Measurements from ENCODE around the gene TSPEAR. TPM values are rescaled to one million over a fixed set of nuclear protein-coding genes. Genes with fewer than 3 reads are reported as not detected.
"Not testable (repeated sequence)": the region's sequence is repeated elsewhere in the genome, so short reads cannot be mapped to it uniquely, and the experiment has no call there.

Gene TSPEAR
- total RNA-seq, 1 experiment from 2014 or later, result not detected

DNA sequence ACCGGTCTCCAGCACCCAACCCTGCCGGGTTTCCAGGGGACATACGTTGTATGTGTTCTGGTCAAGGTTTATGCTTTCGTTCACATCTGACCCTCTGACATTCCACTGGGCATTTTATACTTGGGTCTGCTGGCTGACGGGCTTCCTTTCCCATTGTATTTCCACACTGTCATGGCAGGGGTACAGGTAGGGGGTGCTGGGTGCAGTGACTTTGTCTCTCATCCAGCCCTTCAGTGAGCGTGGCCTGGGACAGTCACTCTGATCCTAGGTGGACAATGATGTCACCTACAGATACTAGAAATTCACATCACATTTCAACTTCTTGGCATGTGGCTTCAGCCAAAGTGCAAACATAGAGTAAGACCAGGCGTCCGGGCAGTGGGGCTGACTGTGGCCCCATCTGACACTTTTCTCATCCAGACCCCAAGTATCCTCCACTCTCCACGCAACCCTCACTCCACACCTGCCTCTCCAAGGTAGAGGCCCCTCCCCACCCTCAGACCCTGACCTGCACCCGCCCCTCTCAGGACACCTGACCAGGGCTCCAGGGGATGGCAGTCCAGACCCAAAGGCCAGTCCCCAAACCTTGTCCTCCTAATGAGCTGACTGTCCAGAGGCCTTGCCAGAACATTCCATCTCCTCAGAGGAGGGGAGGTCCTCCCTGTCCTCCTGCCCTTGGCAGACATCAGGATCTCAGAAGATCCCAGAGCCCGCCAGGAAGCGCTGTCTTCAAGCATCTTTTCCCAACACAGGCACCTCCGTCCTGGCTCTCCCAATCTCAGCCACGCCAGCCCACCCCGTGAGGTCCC, 75.0 kb downstream of the TSPEAR start:
- DNase-seq (ENCODE audit: low spot score), result no peak

DNA sequence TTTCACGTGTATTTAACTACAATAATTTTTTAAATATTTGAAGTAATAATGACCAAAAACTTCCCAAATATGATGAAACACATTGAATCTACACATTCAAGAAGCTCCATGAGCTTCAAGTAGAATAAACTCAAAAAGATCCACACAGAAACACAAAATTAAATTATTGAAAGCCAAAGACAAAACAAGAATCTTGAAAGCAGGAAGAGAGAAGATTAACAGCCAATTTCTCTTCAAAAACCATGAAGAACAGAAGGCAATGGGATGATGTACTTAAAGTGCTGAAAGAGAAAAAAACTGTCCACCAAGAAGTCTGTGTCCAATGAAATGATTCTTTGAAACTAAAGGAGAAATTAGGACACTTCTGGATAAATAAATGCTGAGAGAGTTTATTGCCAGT, 79.3 kb downstream of the TSPEAR start:
- no peak for DNase-seq (ENCODE audit: low spot score)

DNA sequence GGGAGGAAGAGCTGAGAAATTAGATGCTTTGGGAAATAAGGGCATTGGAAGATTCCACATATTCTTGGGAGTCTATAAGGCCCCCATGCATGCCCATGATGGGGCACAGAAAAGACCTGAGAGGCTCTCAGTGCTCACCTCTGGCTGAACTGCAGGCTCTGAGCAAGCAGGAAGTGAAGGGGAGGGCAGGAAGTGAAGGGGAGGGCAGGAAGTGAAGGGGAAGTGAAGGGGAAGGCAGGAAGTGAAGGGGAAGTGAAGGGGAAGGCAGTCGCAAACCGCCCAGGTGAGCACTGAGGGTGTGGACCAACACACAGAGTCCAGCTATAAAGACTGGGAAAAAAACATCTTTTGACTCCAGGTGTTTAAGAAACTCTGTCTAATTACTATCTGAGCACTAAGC, 80.9 kb downstream of the TSPEAR start:
- DNase-seq (ENCODE audit: low spot score), result no peak

DNA sequence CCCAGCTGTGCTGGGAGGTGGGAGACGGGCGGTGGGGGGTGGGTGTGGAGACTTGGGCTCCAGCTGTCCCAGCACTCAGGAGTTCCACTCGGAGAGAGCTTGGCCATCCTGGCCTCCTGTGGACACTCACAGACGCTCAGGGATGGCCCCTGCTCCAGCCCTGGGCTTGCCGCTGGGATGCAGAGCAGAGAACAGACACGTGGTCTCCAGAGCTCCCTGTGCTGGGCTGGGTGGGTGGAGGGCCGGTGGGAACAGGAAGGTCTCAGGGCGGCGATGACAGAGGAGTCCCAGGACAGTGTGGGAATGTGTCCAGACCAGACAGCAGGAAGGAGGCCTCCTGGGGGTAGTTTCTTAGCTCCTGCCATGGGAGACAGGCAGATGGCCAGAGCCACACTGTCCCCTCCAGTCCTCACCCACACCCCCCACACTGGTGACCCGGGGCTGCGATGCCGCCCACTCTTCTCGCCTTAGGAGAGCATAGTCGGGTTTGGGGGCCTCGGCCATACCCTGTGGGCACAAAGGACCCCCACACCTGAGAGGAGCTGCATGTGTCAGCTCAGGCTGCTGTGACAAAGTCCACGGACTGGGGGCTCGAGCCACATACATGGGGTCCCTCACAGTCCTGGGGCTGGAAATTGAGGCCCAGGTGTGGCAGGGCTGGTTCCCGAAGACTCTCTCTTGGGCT, 82.5 kb downstream of the TSPEAR start:
- DNase-seq (ENCODE audit: low spot score), result no peak

DNA sequence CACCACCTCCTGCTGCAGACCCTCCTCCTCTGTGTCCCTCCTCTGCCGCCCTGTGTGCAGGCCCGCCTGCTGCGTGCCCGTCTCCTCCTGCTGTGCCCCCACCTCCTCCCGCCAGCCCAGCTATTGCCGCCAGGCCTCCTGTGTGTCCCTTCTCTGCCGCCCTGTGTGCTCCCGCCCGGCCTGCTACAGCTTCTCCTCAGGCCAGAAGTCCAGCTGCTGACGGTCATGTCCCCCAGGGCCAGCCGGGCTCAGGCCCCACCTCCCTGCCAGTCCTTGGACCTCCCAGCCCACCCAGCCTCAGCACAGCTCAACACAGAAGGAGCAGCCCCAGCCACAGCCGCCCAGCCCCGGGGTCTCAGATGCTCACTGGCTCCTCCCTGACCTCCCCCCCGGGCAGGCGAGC, 83.5 kb downstream of the TSPEAR start:
- not testable (repeated sequence) for DNase-seq (ENCODE audit: low spot score)

DNA sequence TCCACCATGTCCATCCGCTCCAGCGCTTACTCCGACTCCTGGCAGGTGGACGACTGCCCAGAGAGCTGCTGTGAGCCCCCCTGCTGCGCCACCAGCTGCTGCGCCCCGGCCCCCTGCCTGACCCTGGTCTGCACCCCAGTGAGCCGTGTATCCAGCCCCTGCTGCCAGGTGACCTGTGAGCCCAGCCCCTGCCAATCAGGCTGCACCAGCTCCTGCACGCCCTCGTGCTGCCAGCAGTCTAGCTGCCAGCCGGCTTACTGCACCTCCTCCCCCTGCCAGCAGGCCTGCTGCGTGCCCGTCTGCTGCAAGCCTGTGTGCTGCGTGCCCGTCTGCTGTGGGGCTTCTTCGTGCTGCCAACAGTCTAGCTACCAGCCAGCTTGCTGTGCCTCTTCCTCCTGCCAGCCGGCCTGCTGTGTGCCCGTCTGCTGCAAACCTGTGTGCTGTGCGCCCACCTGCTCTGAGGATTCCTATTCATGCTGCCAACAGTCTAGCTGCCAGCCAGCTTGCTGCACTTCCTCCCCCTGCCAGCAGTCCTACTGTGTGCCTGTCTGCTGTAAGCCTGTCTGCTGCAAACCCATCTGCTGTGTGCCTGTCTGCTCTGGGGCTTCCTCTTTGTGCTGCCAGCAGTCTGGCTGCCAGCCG, 84.1 kb downstream of the TSPEAR start:
- DNase-seq (ENCODE audit: low spot score), result not testable (repeated sequence)

DNA sequence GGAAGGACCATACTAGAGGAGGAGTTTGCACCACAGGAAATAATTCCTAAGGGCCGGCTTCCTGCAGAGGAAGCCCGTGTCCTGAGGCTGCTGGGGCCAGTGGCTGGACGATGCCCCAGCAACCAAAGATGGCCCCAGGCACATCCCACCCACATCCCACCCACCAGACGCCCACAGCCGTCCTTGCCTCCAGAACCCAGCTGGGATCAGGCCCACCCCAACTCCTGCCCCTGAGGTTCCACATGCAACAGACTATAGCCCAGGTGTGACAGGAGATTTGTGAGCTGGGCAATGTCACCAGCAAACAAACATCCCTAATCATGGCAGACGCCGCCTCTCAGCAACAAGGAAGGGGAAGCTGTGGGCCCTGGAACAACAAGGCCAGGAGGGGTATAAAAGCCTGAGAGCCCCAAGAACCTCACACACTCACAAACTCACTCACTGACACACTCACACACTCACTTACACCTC, 84.7 kb downstream of the TSPEAR start, which contains the start of gene KRTAP10-9:
TSS of gene KRTAP10-9 (plus strand) at position 421 of the 471 bp plus-strand sequence. CDS start 79 bp downstream, outside the sequence.
- DNase-seq (ENCODE audit: low spot score), result no peak

DNA sequence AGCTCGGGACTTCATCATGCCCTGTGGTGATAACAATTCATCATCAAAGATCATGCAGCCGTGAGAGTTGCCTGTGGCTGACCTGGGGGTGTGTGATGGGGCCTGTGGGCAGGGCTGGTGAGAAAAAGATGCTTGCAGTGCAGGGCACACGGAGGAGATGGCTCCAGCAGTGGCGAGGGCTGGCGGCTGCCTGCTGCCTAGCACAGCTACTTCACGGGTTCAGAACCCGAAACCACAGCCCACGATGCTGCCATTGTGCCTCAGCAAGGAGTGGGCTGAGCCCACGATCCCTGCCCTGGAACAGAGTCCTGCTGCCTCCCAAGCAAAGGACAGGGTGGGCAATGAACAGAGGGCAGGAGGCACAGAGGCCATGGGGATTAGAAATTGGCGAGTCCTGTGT, 85.1 kb downstream of the TSPEAR start:
- no peak for DNase-seq (ENCODE audit: low spot score)

DNA sequence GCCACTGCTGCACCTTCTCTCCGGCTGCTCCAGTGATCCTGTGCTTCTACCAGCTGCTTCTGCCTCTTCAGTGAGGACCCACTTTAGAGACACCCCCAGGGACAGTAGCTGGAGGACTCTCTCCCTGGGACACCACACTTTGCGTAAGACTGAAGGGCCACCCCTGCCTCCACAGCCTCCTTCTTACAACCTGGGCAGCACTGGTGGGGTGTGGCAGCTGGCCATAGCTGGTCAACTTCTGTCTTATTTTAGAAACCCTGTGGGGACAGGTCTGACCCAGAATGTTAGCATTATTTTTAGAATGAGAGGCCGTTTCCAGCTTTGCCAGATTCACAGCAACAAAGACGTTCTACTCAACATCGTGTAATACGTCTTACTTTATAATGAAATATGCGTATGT, 85.6 kb downstream of the TSPEAR start:
- no peak for DNase-seq (ENCODE audit: low spot score)

DNA sequence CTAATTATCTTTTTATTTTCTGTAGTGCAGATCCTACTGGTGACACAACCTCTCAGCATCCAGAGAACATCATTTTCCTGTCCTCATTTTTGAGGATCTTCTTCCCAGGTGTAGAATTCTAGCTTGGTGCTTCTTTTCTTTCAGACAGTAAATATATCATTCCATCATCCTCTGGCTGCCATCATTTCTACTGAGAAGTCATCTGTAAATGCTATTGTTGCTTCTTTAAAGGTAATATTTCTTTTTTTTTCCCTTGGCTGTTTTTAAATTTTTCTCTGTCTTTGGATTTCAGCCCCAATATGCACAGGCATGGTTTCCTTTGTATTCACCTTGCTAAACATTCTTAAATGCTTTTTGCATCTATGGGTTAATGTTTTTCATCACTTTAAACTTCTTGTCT, 87.8 kb downstream of the TSPEAR start:
- no peak for DNase-seq (ENCODE audit: low spot score)

DNA sequence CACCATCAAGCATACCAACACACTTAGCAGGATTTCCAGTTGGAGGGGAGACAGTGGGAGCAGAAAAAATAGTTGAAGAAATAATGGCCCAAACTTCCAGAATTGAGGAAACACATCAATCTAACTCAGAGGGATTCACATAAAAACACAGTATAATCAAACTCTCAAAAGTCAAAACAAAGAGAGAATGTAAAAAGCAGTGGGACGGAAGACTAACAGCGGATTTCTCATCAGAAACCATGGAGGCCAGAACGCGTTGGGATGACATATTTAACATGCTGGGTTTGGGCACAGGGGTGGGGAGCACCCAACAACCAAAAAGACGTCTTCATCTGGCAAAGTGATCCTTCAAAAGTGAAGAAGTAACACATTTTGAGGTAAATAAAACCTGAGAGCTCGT, 91.5 kb downstream of the TSPEAR start:
- no peak for DNase-seq (ENCODE audit: low spot score)

DNA sequence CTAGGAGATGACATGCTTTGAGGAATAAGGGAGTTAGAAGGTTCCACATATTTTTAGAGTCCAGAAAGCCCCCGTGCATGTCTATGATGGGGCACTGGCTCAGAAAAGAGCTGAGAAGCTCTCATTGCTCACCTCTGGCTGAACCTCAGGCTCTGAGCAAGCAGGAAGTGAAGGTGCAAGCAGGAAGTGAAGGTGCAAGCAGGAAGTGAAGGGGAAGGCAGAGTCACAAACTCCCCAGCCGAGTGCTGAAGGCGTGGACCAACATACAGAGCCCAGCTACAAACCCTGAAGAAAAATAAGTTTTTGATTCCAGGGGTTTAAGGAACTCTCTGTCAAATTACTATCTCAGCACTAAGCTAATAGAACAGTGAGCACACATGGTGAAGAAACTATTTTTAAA, 92.5 kb downstream of the TSPEAR start:
- no peak for DNase-seq (ENCODE audit: low spot score)

DNA sequence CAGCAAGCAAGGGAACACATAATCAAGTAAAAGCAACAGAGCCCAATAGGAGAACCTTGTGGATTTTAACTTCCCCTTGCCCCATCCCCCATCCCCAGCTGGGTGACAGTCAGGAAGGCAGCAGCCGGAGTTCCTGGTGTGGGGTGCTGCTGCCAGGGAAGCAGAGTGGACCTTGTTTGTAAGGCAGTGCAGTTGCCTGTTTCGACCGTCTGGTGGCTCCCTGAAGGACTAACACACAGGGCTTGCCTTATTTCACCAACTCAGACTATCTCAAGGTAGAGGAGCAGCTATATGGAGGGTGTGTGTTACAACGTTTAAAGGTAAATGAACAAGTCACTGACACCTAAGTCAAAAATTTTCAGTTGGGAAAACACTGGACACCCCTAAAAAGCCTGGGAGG, 92.9 kb downstream of the TSPEAR start:
- DNase-seq (ENCODE audit: low spot score), result peak; percentile 14

DNA sequence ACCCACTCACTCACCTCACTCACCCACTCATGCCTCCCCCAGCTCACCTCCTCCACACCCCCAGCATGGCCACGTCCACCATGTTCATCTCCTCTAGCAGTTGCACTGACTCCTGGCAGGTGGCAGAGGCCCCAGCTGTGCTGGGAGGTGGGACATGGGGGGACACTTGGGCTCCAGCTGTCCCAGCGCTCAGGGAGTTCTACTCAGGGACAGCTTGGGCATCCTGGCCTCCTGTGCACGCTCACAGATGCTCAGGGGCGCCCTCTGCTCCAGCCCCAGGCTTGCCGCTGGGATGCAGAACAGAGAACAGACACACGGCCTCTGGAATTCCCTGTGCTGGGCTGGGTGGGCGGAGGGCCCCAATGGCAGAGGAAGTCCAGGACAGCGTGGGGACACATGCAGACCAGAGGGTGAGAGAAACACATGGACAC, 94.3 kb downstream of the TSPEAR start:
- no peak for DNase-seq (ENCODE audit: low spot score)

DNA sequence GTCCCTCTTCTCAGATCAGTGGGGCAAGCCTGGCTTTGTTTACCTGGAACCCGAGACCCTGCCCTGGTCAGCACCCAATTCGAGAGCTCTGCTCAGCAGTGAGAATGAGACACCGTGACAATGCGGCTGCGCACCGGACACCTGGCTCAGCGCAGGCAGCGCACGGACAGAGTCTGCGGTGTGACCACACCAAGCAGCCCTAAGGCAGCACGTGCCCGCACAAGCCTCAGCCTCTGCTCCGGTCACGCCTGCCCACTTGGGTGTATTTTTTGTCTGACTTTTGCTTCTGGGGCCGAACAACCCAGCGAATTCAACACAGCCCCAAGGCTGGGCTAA, 94.8 kb downstream of the TSPEAR start:
- no peak for DNase-seq (ENCODE audit: low spot score)

DNA sequence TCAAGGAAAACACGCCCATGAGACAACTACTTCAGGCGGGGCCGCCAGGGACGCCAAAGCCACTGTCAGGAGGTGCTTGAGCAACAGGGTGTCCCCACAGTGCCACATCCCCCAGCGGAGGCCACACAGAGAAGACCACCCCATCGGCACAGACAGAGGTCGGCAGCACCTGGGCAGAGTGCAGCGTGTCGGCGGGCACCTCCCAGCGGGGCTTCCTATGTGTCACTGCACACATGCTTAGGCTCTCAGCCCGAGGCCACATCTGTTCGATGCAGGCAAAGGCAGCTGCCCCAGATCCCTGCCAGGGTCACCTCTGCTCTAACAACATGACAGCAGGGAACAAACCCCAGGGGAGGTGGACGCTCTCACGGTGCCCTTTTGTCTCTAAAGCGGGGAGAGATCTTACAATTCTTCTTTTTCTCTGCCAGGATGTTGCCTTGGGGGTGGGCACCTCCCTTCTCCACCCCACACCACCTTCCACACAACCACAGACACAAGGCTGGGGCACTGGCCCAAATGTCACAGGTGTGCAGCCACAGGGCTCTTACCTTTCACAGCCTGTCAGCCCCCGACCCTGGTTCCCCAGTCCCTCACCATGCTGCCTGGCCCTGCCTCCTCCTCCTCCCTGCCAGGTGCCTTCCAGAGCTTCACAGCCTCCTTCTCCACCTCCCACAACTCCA, 95.3 kb downstream of the TSPEAR start:
- no peak for DNase-seq (ENCODE audit: low spot score)

DNA sequence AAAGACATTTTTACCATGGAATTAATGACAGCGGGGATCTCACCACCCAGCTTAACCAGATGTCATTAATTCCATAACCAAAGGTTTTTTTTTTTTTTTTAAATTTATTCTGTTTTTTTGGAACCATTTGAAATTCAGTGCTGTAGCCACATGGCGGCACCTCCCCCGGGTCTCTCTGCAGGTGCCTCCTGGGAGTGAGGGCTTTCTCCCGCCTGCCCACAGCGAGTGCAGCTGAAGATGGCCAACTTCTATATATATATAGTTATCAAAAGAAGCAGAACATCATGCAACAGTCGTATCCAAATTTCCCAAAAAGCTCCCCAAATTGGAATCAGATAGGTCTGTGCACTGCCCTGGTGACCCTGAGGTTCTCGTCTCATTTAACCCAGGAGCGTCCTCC, 95.9 kb downstream of the TSPEAR start:
- no peak for DNase-seq (ENCODE audit: low spot score)

DNA sequence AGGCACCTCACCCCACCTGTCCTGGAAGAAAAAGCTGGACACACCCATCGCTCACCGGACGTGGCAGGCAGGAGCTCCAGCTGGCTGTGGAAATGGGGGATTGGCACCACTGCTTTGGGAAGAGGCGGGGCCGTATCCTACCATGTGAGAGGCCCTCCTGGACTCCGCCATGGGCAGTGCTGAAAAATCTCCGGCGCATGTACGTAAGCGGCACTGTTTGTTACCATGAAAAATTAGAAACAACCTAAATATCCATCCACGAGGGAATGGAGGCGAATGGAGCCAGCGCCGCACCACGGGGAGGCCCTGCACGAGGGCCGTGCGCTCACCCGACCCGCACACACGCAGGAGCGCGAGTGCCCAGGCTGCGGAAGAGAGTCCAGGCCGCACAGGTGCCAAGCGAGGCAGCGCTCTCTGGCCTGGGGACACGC, 96.4 kb downstream of the TSPEAR start:
- DNase-seq (ENCODE audit: low spot score), result no peak

DNA sequence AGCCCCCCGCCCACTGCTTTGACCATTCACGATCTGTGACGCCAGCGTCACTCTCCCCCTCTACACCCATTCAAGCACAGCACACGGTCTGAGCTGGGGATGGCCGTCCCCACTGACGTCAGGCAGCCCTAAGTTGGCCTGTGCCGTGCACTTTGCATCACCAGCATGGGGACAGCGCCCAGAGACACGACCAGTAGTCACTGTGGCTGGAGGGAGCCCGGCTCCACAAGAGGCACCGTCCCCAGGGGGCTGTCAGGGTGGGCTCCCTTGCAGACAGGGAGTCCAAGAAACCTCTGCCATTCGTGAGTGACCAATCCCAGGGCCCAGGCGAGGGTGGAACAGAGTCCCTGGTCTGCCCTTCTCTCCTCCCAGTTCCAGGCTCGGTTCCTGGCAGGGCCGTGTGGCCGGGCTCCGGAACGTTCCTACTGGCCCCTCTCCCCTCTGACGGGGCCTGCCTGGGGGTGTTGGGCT, 97.2 kb downstream of the TSPEAR start:
- no peak for DNase-seq (ENCODE audit: low spot score)

DNA sequence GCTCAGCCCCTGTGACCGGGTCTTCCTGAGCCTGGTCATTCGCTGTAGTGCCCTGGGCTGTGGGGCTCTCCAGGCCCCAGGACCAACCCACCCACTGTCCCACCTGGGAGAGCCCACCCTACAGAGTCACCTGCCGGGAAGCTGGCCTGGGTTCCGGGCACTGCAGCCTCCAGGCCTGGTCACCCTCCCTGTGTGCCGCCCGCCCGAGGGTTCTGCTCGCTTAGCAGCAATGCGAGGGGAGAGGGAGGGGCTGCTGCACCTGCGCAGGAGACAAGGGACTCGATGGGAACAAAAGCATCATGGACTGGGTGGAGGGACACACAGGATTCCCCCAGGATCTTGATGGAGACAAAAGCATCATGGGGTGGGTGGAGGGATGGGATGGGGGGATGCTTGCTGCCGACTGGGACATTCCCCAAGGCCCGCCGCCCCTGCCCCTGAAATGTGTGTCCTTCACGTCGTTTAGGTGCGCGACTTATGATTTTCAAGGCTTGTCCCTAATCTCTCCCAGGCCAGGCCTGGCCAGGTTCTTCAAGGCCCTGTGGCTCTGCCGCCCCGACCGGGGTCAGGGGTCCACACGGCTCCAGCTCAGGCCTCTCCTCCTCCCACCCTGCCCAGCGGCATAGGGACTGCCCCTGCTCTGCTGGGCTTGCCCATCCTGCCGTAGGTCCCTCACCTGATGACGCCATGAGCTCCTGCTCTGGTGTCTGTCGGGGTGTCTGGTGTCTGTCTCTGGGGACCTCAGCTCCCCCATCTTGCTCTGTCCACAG, 97.8 kb downstream of the TSPEAR start:
- DNase-seq (ENCODE audit: low spot score), result no peak

DNA sequence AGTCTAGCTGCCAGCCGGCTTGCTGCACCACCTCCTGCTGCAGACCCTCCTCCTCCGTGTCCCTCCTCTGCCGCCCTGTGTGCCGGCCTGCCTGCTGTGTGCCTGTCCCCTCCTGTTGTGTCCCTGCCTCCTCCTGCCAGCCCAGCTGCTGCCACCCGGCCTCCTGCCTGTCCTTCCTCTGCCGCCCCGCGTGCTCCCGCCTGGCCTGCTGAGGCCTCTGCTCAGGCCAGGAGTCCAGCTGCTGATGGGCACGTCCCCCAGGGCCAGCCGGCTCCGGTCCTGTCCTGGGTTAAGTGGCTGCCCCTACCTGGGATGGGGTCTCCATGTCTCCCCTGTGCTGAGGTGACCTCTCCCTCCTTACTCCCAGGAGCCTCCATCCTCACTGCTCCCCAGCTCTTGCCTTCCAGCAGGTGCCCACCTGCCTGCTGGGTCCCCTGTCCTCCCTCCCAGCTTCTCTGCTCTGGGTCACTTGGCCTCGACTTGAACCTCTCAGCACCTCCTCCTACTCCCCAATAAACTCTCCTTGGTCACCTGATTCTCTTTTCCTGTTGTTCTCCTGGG, 98.6 kb downstream of the TSPEAR start:
- no peak for DNase-seq (ENCODE audit: low spot score)

All from HT-29 (cell line).